WTC11 (cell line): ENCODE measurements around the gene SH3RF2. TPM values are rescaled to one million over a fixed set of nuclear protein-coding genes. Genes with fewer than 3 reads are reported as not detected.

Source experiments
- ATAC-seq: fragments of 200-7000 bp; cut with Tn5 transposase; 2 replicates; pipeline ENCODE4 v1.10.0; 2021; ENCODE audit warnings: mild to moderate bottlenecking, moderate library complexity
- CTCF ChIA-PET: fragments of 300-600 bp; sonication (Branson Sonifier 250); formaldehyde crosslinking; loops from one replicate; lab custom pipeline; 2021; ENCODE audit warnings: antibody characterized with exemption; lab: Charles Lee
- POLR2A ChIA-PET: fragments of 350-600 bp; sonication (Branson Sonifier 250); formaldehyde crosslinking; loops from one replicate; lab custom pipeline; 2021; ENCODE audit warnings: antibody characterized with exemption; lab: Charles Lee
- DNase-seq: peaks from one replicate; pipeline ENCODE4 v3.0.0; 2021; ENCODE audit warnings: low spot score
- H3K27ac Mint-ChIP-seq: 2 replicates; pipeline ENCODE4 v1.8.0; 2021; ENCODE audit warnings: mixed read lengths
- H3K27me3 Mint-ChIP-seq: 2 replicates; pipeline ENCODE4 v1.8.0; 2021; ENCODE audit warnings: low read depth, mild to moderate bottlenecking, moderate library complexity, mixed read lengths
- H3K36me3 Mint-ChIP-seq: 2 replicates; pipeline ENCODE4 v1.8.0; 2021; ENCODE audit warnings: mixed read lengths
- H3K4me1 Mint-ChIP-seq: 2 replicates; pipeline ENCODE4 v1.8.0; 2022; ENCODE audit warnings: mixed read lengths
- H3K4me3 Mint-ChIP-seq: 2 replicates; pipeline ENCODE4 v1.8.0; 2021; ENCODE audit warnings: mild to moderate bottlenecking, moderate library complexity, mixed read lengths
- H3K9me3 Mint-ChIP-seq: 2 replicates; pipeline ENCODE4 v1.8.0; 2021; ENCODE audit warnings: mixed read lengths
- CREB1 ChIP-seq: sonication (generic); formaldehyde crosslinking; IDR thresholded peaks from 2 replicates; pipeline ENCODE4 v1.8.0; 2023; ENCODE audit warnings: mild to moderate bottlenecking, missing genetic modification reagents
- ETV6 ChIP-seq: sonication (generic); formaldehyde crosslinking; IDR thresholded peaks from 2 replicates; pipeline ENCODE4 v1.8.1; 2022; ENCODE audit warnings: mild to moderate bottlenecking, missing genetic modification reagents
- GABPB1 ChIP-seq: sonication (generic); formaldehyde crosslinking; IDR thresholded peaks from 2 replicates; pipeline ENCODE4 v1.8.1; 2023; ENCODE audit warnings: mild to moderate bottlenecking, missing genetic modification reagents
- JAZF1 ChIP-seq: fragments of 250-450 bp; sonication (Bioruptor Pico); IDR thresholded peaks from 2 replicates; pipeline ENCODE4 v1.9.0; 2021; ENCODE audit warnings: moderate library complexity, mild to moderate bottlenecking, inconsistent platforms
- KAT7 ChIP-seq: sonication (generic); formaldehyde crosslinking; IDR thresholded peaks from 2 replicates; pipeline ENCODE4 v1.8.1; 2023; ENCODE audit warnings: missing genetic modification reagents, mild to moderate bottlenecking, borderline replicate concordance
- NR1H2 ChIP-seq: sonication (generic); formaldehyde crosslinking; IDR thresholded peaks from 2 replicates; pipeline ENCODE4 v1.9.0; 2021; ENCODE audit warnings: mild to moderate bottlenecking, moderate library complexity, missing genetic modification reagents
- NR3C1 ChIP-seq: sonication (generic); formaldehyde crosslinking; conservative IDR thresholded peaks from 2 replicates; pipeline ENCODE4 v1.8.1; 2023; ENCODE audit warnings: low read depth, mild to moderate bottlenecking, missing genetic modification reagents
- SMAD3 ChIP-seq: sonication (generic); formaldehyde crosslinking; IDR thresholded peaks from 2 replicates; pipeline ENCODE4 v1.8.0; 2022; ENCODE audit warnings: missing genetic modification reagents, mild to moderate bottlenecking, borderline replicate concordance
- SOX15 ChIP-seq: fragments of 250-450 bp; sonication (Bioruptor Pico); IDR thresholded peaks from 2 replicates; pipeline ENCODE4 v1.9.0; 2021; ENCODE audit warnings: mild to moderate bottlenecking
- TP53 ChIP-seq: sonication (generic); formaldehyde crosslinking; IDR thresholded peaks from 2 replicates; pipeline ENCODE4 v1.8.1; 2023; ENCODE audit warnings: mild to moderate bottlenecking, missing genetic modification reagents
- ZNF219 ChIP-seq: sonication (generic); formaldehyde crosslinking; IDR thresholded peaks from 2 replicates; pipeline ENCODE4 v1.8.0; 2023; ENCODE audit warnings: missing genetic modification reagents, mild to moderate bottlenecking, borderline replicate concordance
- ZNF317 ChIP-seq: sonication (generic); formaldehyde crosslinking; IDR thresholded peaks from 2 replicates; pipeline ENCODE4 v1.8.1; 2023; ENCODE audit warnings: low read depth, mild to moderate bottlenecking, moderate library complexity, missing genetic modification reagents, borderline replicate concordance
- total RNA-seq: library from RNA; stranded (reverse); gene quantifications from 3 replicates; pipeline ENCODE4 v1.2.3, GENCODE V29; 2021
- TF ChIP-seq, protein P1 (sequence below): fragments of 250-450 bp; sonication (Bioruptor Pico); IDR thresholded peaks from 2 replicates; pipeline ENCODE4 v1.9.0; 2021; ENCODE audit warnings: moderate library complexity, mild to moderate bottlenecking, inconsistent platforms, borderline replicate concordance
- TF ChIP-seq, protein P2 (sequence below): fragments of 250-450 bp; sonication (Bioruptor Pico); IDR thresholded peaks from 2 replicates; pipeline ENCODE4 v2.1.2; 2022; ENCODE audit warnings: mild to moderate bottlenecking, moderate library complexity
- TF ChIP-seq, protein P3 (sequence below): fragments of 250-450 bp; sonication (Bioruptor Pico); IDR thresholded peaks from 2 replicates; pipeline ENCODE4 v1.9.0; 2021; ENCODE audit warnings: mild to moderate bottlenecking, borderline replicate concordance
- TF ChIP-seq, protein P4 (sequence below): sonication (generic); formaldehyde crosslinking; conservative IDR thresholded peaks from 2 replicates; pipeline ENCODE4 v1.8.1; 2023; ENCODE audit warnings: mild to moderate bottlenecking, low read depth, missing genetic modification reagents, moderate library complexity
- TF ChIP-seq, protein P5 (sequence below): fragments of 250-450 bp; sonication (Bioruptor Pico); conservative IDR thresholded peaks from 2 replicates; pipeline ENCODE4 v1.9.0; 2021; ENCODE audit warnings: mild to moderate bottlenecking
- TF ChIP-seq, protein P6 (sequence below): fragments of 200-600 bp; IDR thresholded peaks from 2 replicates; pipeline ENCODE4 v1.8.0; 2022; ENCODE audit warnings: antibody characterized with exemption

The SH3RF2 gene
- total RNA-seq, 1 experiment from 2014 or later: 0.83 TPM

DNA sequence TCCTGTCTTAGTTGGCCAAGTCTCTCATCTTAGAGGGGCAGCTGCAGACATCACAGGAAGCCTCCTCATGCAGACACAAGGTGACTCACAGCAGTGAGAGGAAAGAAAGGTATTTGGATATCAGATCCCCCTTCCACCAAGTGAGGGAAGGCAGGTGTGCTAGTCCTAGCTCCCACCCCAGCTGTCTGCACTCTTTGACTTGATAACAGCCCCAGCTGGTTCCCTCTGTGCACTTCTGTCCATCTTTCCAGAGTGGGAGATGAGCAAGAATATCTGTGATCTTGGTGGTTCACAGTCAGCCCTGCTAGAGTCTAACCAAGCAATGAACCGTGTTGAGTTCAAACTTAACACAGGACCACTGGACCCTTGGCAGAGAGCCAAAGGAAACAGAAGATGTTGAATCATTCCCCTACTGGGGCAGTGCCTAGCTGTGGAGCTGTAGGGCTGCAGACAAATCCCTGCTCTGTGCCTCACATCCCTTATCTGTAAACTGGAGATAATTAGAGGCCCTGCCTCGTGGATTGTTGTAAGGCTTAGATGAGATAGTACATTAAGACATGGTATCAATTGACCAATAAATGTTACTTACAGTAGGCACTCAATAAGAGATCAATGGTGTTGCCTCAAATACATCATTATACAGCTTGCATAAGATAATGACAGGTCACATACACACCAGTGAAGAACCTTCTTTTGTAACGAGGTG is 39.1 kb downstream of the SH3RF2 start:
- Mint-ChIP-seq H3K4me1 (no peaks in the 10 kb centered on the region; the same call in 1 of the 2 replicates), H3K27me3 (no peaks in the 10 kb centered on the region), H3K36me3 (no peaks in the 10 kb centered on the region), H3K4me3 (no peak overlapping the region), H3K27ac (no peak overlapping the region), H3K9me3 (peaks cover 13% of the 10 kb centered on the region)
- ChIA-PET POLR2A (no interaction called here), CTCF (no interaction called here)
- no peak for DNase-seq
- TF ChIP-seq GABPB1 (CRISPR knock-in tag) (peak; percentile 69), KAT7 (CRISPR knock-in tag) (no peak)
- ATAC-seq: no peak

DNA sequence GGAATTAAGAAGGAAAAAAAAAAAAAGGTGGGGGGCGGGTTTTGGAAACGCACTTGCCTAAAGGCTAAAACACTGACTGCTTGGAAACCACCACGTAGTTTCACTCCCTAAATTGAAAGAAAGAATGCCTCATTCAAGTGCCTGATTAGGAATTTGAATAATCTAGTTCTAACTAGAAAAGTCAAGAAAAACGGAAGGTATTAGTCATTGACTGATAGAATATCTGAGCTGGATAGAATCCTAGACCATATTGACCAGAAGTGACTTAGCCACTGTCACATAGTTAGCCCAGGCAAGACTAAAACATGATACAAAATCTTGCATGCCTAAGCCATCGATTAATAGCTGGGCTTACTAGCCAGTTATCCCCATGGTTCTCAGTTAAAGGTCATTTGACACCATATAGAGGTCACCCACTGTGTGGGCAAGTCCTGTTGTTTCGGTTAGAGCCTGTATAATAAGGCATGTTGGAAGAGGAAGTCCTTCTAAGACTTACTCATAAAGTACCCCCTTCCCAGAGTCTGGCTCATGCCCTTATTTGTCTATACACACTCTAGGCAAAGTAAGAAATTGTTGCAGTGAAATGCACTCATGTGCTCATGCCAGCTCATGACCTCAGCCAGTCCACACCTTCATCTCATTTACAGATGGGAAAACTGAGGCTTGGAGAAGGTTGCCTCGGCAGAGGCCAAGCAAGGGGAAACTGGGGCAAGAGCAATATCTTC is 40.2 kb downstream of the SH3RF2 start:
- peaks cover 13% of the 10 kb centered on the region for H3K9me3 Mint-ChIP-seq
- ATAC-seq (no peak), DNase-seq (no peak)
- H3K4me3 Mint-ChIP-seq: no peak overlapping the region
- no peaks in the 10 kb centered on the region for H3K36me3 Mint-ChIP-seq
- ChIA-PET POLR2A (interaction anchor here (1.0 kb wide), 1 partner anchor 10 kb away, joined by 3 read pairs; no protein-coding TSS in a partner anchor), CTCF (interaction anchor here (1.0 to 1.2 kb wide), 2 partner anchors 65 to 68 kb away, joined by 3 to 4 read pairs; no protein-coding TSS in a partner anchor)
- no peaks in the 10 kb centered on the region; the same call in 1 of the 2 replicates for H3K4me1 Mint-ChIP-seq
- TF ChIP-seq, protein P1, sequence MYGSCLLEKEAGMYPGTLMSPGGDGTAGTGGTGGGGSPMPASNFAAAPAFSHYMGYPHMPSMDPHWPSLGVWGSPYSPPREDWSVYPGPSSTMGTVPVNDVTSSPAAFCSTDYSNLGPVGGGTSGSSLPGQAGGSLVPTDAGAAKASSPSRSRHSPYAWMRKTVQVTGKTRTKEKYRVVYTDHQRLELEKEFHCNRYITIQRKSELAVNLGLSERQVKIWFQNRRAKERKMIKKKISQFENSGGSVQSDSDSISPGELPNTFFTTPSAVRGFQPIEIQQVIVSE (CRISPR knock-in tag): no peak
- TF ChIP-seq SOX15 (CRISPR knock-in tag): no peak
- TF ChIP-seq ZNF219 (CRISPR knock-in tag): no peak
- TF ChIP-seq CREB1 (CRISPR knock-in tag): no peak
- TF ChIP-seq, protein P2, sequence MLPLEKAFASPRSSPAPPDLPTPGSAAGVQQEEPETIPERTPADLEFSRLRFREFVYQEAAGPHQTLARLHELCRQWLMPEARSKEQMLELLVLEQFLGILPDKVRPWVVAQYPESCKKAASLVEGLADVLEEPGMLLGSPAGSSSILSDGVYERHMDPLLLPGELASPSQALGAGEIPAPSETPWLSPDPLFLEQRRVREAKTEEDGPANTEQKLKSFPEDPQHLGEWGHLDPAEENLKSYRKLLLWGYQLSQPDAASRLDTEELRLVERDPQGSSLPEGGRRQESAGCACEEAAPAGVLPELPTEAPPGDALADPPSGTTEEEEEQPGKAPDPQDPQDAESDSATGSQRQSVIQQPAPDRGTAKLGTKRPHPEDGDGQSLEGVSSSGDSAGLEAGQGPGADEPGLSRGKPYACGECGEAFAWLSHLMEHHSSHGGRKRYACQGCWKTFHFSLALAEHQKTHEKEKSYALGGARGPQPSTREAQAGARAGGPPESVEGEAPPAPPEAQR (CRISPR knock-in tag): no peak
- no peak for TF ChIP-seq NR3C1
- TF ChIP-seq, protein P3, sequence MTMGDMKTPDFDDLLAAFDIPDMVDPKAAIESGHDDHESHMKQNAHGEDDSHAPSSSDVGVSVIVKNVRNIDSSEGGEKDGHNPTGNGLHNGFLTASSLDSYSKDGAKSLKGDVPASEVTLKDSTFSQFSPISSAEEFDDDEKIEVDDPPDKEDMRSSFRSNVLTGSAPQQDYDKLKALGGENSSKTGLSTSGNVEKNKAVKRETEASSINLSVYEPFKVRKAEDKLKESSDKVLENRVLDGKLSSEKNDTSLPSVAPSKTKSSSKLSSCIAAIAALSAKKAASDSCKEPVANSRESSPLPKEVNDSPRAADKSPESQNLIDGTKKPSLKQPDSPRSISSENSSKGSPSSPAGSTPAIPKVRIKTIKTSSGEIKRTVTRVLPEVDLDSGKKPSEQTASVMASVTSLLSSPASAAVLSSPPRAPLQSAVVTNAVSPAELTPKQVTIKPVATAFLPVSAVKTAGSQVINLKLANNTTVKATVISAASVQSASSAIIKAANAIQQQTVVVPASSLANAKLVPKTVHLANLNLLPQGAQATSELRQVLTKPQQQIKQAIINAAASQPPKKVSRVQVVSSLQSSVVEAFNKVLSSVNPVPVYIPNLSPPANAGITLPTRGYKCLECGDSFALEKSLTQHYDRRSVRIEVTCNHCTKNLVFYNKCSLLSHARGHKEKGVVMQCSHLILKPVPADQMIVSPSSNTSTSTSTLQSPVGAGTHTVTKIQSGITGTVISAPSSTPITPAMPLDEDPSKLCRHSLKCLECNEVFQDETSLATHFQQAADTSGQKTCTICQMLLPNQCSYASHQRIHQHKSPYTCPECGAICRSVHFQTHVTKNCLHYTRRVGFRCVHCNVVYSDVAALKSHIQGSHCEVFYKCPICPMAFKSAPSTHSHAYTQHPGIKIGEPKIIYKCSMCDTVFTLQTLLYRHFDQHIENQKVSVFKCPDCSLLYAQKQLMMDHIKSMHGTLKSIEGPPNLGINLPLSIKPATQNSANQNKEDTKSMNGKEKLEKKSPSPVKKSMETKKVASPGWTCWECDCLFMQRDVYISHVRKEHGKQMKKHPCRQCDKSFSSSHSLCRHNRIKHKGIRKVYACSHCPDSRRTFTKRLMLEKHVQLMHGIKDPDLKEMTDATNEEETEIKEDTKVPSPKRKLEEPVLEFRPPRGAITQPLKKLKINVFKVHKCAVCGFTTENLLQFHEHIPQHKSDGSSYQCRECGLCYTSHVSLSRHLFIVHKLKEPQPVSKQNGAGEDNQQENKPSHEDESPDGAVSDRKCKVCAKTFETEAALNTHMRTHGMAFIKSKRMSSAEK (CRISPR knock-in tag): no peak
- TF ChIP-seq ZNF317 (CRISPR knock-in tag): no peak
- no peak for TF ChIP-seq SMAD3 (CRISPR knock-in tag)
- no peak for TF ChIP-seq TP53 (CRISPR knock-in tag)
- TF ChIP-seq, protein P4, sequence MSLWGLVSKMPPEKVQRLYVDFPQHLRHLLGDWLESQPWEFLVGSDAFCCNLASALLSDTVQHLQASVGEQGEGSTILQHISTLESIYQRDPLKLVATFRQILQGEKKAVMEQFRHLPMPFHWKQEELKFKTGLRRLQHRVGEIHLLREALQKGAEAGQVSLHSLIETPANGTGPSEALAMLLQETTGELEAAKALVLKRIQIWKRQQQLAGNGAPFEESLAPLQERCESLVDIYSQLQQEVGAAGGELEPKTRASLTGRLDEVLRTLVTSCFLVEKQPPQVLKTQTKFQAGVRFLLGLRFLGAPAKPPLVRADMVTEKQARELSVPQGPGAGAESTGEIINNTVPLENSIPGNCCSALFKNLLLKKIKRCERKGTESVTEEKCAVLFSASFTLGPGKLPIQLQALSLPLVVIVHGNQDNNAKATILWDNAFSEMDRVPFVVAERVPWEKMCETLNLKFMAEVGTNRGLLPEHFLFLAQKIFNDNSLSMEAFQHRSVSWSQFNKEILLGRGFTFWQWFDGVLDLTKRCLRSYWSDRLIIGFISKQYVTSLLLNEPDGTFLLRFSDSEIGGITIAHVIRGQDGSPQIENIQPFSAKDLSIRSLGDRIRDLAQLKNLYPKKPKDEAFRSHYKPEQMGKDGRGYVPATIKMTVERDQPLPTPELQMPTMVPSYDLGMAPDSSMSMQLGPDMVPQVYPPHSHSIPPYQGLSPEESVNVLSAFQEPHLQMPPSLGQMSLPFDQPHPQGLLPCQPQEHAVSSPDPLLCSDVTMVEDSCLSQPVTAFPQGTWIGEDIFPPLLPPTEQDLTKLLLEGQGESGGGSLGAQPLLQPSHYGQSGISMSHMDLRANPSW (CRISPR knock-in tag): no peak
- no peak for TF ChIP-seq NR1H2 (CRISPR knock-in tag)
- TF ChIP-seq, protein P5, sequence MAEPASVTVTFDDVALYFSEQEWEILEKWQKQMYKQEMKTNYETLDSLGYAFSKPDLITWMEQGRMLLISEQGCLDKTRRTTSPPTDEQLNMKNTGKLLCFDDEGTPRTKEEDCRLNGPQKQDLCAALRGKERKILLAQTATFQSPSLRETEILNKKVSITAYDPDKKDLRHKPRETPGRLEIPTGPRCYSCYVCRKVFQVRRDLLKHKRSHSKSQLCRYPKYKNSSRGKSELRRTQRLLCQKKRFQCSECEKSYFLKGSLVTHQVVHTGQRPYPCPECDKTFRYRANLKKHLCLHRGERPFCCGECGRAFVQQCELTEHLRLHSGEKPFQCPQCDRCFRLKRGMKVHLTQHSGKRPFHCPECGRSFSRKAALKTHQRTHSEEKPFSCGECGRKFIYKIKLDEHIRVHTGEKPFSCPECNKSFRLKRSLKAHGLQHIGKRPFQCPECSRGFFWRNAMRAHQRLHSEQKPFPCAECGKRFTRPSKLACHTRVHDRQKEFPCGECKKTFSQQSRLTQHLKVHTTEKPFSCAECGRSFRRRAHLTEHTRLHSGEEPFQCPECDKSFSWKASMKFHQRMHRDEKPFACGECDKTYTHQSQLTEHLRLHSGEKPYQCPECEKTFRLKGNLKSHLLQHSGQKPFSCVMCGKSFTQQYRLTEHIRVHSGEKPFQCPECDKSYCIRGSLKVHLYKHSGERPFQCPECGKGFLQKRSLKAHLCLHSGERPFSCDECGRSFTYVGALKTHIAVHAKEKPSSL (CRISPR knock-in tag): no peak
- TF ChIP-seq ETV6: no peak
- TF ChIP-seq, protein P6, sequence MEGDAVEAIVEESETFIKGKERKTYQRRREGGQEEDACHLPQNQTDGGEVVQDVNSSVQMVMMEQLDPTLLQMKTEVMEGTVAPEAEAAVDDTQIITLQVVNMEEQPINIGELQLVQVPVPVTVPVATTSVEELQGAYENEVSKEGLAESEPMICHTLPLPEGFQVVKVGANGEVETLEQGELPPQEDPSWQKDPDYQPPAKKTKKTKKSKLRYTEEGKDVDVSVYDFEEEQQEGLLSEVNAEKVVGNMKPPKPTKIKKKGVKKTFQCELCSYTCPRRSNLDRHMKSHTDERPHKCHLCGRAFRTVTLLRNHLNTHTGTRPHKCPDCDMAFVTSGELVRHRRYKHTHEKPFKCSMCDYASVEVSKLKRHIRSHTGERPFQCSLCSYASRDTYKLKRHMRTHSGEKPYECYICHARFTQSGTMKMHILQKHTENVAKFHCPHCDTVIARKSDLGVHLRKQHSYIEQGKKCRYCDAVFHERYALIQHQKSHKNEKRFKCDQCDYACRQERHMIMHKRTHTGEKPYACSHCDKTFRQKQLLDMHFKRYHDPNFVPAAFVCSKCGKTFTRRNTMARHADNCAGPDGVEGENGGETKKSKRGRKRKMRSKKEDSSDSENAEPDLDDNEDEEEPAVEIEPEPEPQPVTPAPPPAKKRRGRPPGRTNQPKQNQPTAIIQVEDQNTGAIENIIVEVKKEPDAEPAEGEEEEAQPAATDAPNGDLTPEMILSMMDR: no peak
- TF ChIP-seq JAZF1 (CRISPR knock-in tag): no peak
- H3K27me3 Mint-ChIP-seq: no peaks in the 10 kb centered on the region
- no peak overlapping the region for H3K27ac Mint-ChIP-seq
